ENCODE results near the gene BTBD2.
"Not testable (repeated sequence)": the region's sequence is repeated elsewhere in the genome, so short reads cannot be mapped to it uniquely, and the experiment has no call there.

The BTBD2 gene

DNA sequence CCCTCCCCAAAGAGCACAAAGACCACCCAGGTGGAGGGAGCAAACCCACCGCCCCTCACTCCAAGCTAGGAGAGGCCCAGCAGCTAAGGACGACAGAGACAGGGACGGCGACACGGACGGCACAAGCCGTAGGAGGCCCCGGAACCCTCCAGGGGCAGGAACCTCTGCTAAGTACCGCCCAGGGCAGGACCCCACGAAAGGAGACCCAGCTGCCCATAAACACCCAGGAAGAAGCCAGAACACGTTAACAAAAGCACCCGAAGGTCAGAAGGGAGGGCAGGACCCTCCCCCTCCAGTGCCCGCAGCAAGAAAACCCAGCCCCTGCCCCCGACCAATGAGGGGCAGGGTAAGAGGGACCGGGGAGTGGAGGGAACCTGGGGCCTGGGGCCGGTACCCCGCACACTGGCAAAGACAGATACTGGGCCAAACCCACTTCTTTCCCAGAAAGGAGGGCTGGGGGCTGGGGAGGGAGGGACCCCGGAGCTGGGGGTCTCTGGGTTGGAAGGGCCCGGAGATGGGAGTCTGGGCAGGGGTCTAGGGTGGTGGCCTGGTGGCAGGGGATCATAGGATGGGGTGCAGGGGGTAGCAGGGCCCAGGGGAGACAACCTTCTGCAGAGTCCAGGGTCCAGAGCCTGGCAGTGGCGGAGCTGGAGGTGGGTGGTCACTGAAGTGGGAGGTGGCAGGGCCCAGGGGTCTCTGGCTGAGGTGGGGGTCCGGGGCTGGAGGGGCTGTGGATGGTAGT lies 2.4 kb downstream of the BTBD2 start:
- peak; percentile 1 for DNase-seq

DNA sequence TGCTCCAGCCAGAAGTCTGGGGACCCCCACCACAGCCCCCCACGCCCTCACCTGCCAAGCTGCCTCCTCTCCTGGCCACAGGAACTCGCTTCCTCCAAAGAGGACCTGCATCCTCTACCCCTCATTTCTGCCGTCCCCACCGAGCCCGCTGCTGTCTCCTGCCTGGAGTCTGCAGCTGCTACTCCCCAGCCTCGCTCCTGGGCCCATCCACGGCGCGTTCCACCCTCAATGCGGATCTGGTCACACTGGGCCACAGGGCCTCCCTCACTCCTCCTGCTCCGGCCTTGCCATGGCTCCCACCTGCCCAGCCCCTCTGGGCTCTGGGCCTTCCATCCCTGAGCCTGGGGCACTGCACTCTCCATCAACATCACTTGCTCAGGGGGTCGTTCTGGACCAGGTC lies 4.3 kb downstream of the BTBD2 start:
- DNase-seq, result no peak

DNA sequence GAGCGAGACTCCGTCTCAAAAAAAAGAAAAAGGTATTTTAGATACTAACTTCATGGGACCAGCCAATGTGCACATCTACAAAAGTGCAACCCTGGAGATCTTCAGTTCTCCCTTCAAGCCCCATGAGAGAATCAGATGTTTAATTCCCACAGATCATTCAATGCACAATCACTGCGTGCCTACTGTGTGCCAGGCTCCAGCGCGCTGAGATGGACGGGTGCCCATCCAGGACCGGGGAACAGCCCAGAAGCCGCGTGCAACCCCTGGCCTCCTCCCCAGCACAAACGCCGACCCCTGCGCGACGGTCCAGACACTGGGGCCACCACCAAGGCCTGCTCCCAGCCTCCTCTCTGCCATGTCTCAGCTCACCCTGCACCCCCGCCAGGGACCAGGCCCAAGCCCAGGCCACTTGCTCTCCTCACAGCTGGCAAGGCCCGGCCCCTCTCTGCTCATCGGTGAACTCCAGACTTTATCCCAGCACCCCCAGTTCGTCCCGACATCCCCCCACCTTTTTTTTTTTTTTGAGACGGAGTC lies 5.3 kb downstream of the BTBD2 start:
- DNase-seq, result no peak

DNA sequence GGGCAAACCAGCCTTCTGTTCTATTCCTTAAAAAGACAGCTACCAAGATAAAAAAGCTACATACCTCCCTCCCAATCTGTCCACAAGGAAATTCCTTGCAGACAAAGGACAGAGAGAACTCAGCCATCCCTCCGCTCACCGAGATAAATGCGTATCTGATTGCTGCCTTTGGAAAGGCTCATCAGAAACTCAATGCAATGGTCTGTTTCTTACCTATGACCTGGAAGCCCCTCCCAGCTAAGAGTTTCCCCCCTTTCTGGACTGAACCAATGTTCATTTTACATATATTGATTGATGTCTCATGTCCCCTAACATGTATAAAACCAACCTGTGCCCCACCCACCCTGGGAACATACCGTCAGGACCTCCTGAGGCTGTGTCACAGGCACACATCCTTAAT lies 11.6 kb downstream of the BTBD2 start:
- DNase-seq, result no peak

DNA sequence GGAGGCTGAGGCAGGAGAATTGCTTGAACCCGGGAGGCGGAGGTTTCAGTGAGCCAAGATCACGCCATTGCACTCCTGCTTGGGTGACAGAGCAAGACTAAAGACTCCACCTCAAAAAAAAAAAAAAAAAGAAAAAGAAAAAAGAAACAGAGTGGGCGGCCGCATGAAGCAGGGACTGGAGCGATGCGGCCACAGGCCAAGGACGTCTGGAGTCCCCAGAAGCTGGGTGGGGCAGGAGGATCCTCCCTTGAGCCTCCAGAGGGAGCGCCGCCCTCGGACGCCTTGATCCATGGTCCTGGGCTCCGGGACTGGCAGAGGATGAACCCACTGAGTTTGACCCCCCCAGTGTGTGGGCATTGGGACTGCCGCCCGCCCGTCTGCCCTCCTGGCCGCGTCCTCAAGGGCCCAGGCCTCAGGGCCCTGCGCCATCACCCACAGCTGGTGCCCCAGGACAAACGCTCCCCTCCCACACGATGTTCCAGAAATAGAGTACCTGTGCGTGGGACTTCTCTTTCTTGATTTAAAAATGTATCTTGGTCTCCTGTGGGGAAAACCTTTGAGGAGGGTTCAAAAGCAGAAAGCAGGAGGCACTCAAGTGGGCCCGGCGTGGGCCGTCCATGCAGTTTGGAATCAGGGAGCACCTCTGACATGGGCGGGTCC lies 15.5 kb downstream of the BTBD2 start:
- no peak for DNase-seq

DNA sequence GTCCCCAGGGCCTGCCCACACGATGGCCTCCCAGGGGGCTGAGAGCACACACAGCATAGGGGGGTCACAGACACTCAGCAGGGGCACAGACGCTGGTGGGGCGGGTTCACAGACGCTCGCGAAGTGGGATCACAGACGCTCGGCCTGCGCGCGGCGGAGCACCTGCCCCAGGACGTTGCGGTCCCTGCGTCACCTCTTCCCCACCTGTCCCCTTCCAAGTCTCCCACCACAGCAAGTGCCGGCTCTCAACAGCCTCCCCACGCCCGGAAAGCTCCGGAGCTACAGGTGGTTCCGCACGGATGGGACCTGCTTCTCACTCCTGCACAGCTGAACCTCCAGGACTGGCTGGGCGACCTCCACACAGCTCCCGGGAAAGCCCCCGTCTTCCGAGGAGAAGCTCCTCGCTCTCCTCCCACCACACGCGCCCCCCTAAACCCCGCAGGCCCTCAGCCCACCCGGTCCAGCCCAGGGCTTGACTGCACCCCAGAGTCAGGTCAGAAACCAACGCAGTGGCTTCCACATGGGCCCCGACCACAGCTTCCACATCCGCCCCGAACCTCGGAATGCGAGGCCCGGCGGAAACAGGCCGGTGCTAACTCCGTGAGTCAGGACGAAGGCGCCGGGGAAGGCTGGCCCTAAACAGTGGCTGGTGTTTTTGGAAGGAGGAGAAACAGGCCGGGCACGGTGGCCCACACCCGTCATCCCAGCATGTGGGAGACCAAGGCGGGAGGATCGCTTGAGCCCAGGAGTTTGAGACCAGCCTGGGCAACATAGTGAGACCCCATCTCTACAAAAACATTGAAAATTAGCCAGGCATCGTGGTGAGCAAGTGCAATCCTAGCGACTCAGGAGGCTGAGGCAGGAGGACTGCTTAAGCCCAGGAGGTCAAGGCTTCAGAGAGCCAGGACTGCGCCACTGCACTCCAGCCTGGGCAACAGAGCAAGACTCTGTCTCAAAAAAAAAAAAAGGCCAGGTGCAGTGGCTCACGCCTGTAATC lies 16.5 kb downstream of the BTBD2 start:
- DNase-seq, result no peak

DNA sequence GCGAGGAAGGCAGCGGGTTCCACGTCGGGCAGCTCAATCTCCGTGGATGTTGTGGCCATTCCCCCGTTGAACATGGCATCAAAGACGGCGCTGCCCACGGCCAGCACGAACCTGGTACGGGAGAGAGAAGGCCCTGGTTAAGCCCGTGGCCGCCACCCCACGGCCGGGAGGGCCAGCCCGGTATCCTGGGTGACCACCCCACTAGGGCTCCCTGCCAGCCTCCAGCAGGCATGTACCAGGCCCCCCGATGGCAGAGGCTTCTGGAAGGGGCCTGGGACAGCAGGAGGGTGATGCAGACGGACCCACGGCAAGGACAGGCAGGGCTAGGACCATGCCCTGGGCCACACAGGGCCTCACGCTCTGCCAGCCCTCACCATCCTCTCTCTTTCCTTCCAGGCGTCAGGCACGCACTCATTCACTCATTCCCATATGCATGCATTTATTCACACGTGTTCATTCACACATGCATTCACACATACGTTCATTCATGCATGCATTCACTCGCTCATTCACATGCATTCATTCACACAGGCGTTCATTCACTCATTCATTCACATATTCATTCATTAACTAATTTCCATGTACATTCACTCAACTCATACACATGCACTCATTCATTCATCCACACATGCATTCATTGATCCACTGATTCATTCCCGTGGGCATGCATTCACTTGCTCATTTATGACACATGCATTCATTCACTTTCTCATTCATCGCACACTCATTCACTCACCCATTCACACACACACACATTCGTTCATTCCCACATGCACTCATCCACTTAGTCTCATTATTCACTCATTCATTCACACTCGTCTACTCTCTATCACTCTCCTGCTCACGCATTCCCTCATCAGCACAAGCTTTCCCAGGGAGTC lies 17.9 kb downstream of the BTBD2 start:
- no peak for DNase-seq

DNA sequence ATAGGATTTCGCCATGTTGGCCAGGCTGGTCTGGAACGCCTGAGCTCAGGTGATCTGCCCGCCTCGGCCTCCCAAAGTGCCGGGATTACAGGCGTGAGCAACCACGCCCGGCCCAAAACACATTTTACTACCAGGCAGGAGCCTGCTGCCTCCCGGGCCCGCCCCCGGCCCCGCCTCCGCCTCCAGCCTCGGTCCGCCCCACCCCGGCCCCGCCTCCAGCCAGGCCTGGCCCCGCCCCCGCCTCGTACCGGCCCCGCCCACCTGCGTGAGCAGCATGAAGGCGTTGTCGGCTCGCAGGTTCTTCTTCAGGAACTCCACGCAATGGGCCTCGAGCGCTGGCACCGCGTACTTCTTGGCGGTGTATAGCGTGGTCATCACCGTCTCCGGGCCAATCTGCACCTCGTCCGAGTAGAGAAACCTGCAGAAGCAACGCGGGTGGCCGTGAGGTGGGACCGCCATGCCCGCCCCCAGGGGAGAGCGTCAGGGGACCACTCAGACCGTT lies 22.7 kb downstream of the BTBD2 start:
- DNase-seq, result peak; percentile 22

DNA sequence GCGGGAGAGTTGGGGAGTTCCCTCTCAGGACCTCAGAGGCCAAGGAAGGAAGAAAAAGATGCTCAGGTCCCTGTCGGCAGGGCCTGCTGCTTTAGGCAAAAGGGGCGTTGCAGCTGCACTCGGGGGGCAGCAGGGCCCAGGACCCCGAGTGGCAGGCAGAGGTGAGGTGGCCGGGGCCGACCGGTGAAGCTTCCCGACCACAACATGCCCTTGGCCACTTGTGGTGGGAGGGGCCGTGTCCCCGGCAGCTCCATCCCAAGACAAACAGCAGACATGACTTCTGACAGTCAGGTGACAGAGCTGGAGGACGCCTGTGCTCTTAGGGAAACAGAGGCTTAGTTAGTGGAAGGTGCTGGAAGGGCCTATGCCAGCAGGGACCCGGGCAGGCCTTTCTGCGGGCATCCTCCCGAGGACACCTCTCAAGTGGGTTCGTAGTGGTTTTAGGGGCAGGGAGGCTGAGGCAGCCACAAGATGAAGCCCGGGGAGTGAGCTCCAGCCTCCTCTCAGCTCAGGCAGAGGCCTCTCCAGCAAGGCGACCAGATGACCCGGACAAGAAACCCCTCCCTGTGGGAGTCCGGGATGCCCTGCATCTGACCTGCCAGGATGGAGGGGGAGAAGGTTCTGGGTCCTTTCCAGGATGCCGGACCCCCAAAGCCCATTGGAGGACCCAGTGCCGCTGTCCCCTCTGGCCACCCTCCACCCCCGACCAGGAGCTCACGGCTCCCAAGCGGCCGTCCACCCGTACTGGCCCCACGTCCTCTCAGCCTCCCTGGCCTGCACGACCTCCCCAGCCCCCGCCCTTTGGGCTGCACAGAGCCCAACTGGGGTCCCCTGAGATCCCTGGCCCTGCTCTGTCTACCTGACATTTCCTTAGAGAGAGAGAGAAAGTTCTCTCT lies 24.2 kb downstream of the BTBD2 start:
- no peak for DNase-seq

DNA sequence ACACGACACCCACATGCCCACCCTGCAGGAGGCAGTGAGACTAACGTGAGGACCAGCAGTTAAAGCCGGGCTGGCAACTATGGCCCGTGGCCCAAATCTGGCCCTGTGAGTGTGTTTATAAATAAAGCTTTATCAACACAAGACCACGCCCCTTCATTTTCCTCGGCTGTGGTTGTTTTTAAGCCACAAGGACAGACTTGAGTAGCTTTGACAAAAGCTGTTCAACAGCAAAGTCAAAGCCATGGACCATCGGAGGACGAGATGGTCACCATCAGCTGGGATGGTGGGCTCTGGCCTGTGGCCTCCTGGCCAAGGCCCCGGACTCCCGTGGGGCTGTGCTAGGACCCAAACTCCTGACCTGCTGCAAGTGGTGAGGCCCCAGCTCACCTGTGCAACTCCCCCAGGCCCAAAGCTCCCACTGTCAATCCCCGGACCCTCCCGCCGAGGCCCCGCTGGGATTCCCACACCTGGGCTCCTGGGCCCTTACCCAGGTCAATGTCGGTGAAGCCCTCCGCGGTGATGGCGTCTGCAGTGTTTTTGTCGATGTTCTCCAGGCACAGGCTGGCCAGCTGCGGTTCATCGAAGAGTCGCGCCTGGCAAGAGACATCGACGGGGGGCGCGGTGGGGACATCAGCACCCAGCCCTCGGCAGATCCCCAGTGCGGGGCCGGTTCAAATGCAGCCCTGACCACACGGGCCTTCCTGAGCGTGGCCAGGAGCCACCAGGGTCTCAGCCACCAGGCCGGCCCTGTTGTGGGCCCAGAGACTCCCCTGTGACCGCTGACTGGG lies 25.1 kb downstream of the BTBD2 start:
- no peak for DNase-seq

DNA sequence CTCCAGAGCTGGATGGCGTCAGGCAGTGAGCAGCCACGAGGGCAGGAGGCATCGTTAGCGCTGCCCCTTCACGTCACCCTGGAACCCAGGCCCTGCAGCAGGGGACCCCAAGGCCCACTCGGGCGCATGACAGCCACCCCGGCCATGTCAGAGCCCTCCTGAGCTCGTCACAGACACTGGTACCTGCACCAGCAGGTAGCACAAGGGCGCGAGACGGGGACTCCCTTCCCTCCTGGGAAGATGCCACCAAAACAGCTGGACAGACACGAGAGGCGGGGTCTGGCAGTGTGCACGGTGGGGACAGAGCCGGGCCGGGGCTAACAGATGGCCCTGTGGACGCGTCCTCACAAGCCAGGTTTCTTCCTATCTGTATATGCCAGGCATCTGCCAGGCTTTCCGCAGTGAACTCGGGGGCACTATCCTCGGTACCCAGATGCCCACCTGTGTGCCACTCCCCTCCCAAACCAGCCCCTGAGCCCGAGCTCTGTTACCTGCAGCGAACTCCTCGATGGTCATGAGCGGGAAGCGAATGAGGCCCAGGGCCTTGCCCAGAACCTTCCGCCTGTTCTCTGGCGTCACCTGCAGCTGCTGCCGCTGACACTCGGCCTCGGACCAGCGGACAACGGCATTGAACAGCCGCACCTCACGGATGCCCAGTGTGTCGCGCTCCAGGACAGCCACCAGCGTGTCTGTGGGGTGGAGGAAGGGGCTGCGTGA lies 25.8 kb downstream of the BTBD2 start:
- no peak for DNase-seq

DNA sequence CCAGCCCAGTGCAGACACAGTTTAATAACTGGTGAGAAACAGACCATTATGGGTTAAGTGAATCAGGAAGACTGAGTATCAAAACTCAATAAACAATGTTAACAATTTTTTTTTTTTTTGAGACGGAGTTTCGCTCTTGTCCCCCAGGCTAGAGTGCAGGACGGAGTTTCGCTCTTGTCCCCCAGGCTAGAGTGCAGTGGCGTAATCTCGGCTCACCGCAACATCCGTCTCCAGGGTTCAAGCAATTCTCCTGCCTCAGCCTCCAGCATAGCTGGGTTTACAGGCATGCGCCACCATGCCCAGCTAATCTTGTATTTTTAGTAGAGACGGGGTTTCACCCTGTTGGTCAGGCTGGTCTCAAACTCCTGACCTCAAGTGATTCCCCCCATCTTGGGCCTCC lies 27.1 kb downstream of the BTBD2 start:
- DNase-seq, result not testable (repeated sequence)

DNA sequence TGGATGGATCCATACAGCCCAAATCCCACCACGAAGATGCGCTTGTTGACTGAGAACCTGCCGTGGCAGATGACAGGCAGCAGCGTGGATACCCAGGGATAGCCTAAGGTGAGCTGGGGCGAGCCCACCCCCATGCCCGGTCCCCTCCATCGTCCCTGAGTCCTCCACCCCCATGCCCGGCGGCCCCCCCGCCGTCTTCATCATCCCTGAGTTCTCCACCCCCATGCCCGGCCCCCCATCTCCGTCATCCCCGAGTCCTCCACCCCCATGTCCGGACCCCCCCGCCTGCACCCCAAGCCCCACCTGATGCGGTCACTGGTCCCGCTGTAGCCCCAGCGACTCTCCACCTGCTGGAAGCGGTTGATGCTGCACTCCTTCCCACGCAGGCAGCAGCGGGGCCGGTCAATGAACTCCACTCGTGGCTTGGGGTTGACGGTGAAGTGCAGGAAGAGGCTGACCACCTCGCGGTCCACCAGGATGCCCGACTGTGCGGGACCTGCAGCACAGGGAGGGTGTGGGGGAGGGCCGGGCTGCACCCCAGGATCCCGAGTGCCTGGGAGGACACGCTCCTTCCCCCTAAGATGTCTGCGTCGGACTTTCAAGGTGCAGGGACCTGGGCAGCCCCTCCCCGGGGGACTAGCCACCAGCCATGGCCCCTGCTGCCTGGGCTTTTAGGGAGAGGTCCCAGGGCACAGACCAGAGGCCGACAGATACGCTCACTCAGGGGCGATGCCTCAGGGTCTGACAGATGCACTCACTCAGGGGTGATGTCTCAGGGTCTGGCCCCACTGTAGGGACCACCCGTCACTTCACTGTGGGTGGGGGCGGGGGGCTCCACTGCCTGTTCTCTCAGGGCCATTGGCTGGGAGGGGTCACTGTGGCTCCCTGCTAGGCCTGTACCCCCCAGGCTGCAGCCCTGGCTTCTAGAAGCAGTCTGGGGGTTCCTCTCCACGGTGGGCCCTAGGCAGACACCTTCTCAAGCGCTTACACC lies 28.0 kb downstream of the BTBD2 start:
- no peak for DNase-seq

DNA sequence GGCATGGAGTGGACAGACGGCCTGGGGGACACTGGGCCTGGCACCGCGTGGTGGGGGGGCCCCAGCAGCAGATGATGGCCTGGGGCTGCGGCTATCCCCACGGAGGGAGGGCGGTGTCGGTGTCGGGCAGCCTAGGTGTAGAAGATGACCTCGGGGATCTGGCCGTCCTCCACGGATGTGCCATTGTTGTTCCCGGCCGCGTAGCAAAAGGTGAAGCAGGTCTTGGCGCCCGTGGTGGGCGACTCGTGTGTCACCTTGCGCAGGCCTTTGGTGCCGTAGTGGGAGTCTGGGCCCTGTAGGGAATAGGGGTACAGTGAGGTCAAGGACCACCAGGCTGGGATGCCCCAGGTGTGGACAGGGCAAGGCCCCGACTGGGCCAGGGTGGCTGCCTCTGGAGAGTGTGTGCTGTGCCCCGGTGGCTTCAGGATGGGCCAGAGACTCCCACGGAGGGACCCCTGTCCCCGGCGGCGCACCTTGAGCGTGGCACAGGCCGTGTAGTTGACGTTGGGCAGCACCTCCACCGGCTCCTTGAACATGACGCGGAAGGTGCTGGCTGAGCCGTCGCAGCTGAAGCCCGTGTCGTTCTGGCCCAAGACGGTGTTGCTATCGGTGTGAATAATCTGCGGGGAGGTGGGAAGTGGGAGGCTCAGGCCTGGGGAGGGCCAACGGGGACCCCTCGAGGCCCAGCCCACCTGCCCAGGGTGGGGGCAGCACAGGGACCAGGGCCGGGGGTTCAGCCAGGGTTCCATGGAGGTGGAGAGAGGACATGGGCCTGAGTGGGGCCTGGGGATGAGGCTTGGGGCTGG lies 29.0 kb downstream of the BTBD2 start:
- no peak for DNase-seq

DNA sequence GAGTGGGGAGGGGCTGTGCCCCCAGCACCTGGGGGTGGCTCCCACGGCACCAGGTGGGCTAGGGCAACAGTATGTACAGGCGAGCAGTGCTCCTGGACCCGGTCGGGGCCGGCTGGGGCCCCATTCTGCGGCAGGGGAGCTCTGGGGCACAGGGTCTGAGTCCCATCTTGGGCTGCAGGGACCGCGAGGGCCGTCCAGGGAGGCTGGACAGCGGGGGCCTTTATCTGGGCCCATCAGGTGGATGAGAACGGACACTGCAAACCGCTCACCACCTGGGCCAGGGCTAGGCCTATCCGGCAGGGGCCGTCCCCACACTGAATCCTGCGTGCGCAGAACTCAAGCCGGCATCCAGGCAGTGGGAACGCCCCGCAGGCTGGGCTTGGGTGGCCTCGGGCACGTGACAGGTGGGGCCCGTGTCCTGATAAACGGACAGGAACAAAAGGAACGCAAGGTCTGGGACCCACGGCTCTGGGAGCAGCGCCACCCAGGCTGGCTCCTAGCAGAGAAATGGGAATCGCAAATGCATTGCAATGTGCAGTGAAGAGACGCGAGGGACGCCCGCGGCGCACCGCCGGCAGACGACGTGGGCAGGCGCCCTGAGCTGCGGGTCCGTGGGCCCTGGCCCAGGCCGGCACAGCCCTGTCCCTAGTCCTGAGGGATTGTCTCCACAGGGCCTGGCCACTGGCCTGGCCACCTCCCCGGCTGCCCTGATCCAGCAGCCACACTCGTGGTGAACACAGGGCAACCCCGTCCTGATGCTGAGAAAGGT lies 29.7 kb downstream of the BTBD2 start:
- no peak for DNase-seq

DNA sequence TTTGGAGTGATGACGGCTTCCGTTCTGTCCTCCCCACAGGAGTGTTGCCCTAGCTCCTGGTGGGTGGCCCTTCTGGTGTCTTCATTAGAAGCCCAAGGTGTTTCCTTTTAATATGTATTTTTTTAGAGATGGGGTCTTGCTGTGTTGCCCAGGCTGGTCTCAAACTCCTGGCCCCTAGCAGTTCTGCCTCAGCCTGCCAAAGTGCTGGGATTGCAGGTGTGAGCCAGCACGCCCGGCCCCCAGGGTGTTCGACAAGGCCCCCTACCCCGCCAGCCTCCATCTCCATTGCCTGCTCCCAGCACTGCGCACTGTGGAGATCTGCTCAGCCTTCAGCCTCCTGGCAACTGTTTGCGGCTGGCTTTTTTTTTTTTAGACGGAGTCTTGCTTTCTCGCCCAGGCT lies 31.2 kb downstream of the BTBD2 start:
- DNase-seq, result no peak
